Heart left ventricle (tissue), 16 donors: Measurements from ENCODE around the gene KIRREL3. TPM values are rescaled to one million over a fixed set of nuclear protein-coding genes. Genes with fewer than 3 reads are reported as not detected.
A peak's percentile ranks its signal among the peaks of the same experiment; 100 is the strongest.

ENCODE experiments used
- ATAC-seq, 4 donors: fragments of 200-7000 bp; cut with Tn5 transposase; one replicate each; pipeline ENCODE4 v1.9.1; 2020 to 2022; ENCODE audit warnings: moderate library complexity in 4 of 4, mild to moderate bottlenecking in 3 of 4, moderate number of reproducible peaks in 1 of 4
- DNase-seq, 5 donors: peaks; one replicate each; pipeline ENCODE4 v3.0.0-alpha.2; 2020
- H3K27ac ChIP-seq, 12 donors: fragments of 200-600 bp; sonication (generic) in 4 of 12; one replicate each; pipeline versions ENCODE4 v1.5.0 to v1.8.0; 2016 to 2022; ENCODE audit warnings: mild to moderate bottlenecking in 2 of 12
- H3K27me3 ChIP-seq, 9 donors: fragments of 200-600 bp; sonication (generic) in 2 of 9; one replicate each; pipeline versions ENCODE4 v1.5.1 to v1.8.0; 2016 to 2022; ENCODE audit warnings: mild to moderate bottlenecking in 3 of 9
- H3K36me3 ChIP-seq, 9 donors: fragments of 200-600 bp; sonication (generic) in 2 of 9; one replicate each; pipeline versions ENCODE4 v1.5.0 to v1.8.0; 2018 to 2022; ENCODE audit warnings: mild to moderate bottlenecking in 2 of 9
- H3K4me1 ChIP-seq, 12 donors: fragments of 200-600 bp; sonication (generic) in 4 of 12; one replicate each; pipeline versions ENCODE4 v1.5.0 to v1.8.0; 2016 to 2022; ENCODE audit warnings: mild to moderate bottlenecking in 3 of 12
- H3K4me3 ChIP-seq, 12 donors: fragments of 200-600 bp; sonication (generic) in 4 of 12; one replicate each; pipeline versions ENCODE4 v1.5.0 to v1.8.0; 2017 to 2022; ENCODE audit warnings: mild to moderate bottlenecking in 9 of 12, moderate library complexity in 4 of 12
- H3K9me3 ChIP-seq, 12 donors: fragments of 200-600 bp; sonication (generic) in 4 of 12; one replicate each; pipeline versions ENCODE4 v1.5.0 to v1.8.0; 2016 to 2022; ENCODE audit warnings: mild to moderate bottlenecking in 1 of 12
- POLR2A ChIP-seq, 2 donors: fragments of 450-650 bp; IDR thresholded peaks; one replicate each; pipeline ENCODE4 v1.6.1; 2017; ENCODE audit warnings: antibody characterized with exemption in 2 of 2, mild to moderate bottlenecking in 2 of 2, moderate library complexity in 2 of 2
- WGBS, 4 donors: extraction: QIAGEN DNeasy Blood & Tissue Kit in 2 of 4; methylation state at CpG; one replicate each; pipeline versions ENCODE4 v1.1.5 to v1.1.7; 2013 to 2018; 5-methylcytosine and 5-hydroxymethylcytosine counted together
- intact Hi-C, 10 donors: fragments of 100-400 bp; cut with DNase I; formaldehyde crosslinking; loops; one replicate each; pipeline versions ENCODE4 v1.11.1 to v1.14.2; 2022
- polyA plus RNA-seq, 2 donors: library from polyadenylated mRNA; stranded (reverse); fragments of 200-250 nt; gene quantifications; one replicate each; pipeline ENCODE4 v1.2.3, GENCODE V29; 2013
- total RNA-seq, 9 donors: library from RNA; depleted of rRNA in 2 of 9; stranded (reverse); fragments of >200 nt in 2 of 9; fragmentation: NEBNext Ultra II Directional in 3 of 9; extraction: Animal tissue kit (Norgen Biotek cat#: 25700) in 3 of 9; gene quantifications; one replicate each; pipeline versions ENCODE4 v1.1.0 to v1.2.4, GENCODE V29; 2016 to 2023
- TF ChIP-seq, protein P1 (sequence below), 12 donors: fragments of 200-600 bp; sonication (generic) in 4 of 12; IDR thresholded peaks; one replicate each; pipeline versions ENCODE4 v1.5.0 to v1.8.0; 2018 to 2022; ENCODE audit warnings: antibody characterized with exemption in 12 of 12, mild to moderate bottlenecking in 5 of 12
- donor health status: ischemic (EF 13 %, LVEDD 7.1; RV severe dilation, severe dysfunction).
- donor health status: healthy with polysubstance abuse.
- donor health status: DM: no; HTN: yes; CAD: no.
- donor health status: DM: no; HTN: no; CAD: no.
- donor health status: ischemic (EF 25% LVEDD 6.9; RV normal size, moderate dysfunction).
- donor health status: ischemic (EF 25% LVEDD 5.7; RV mildly dilated, moderate dysfunction).
- donor health status: healthy.
- donor health status: DM: yes; HTN: yes; CAD: no.
- donor health status: ischemic (EF 35%, LVEDD 5.7; RV mildly dilated, moderate dysfunction).
- donor health status: nonischemic (EF 11% LVEDD 7.7; RV severe dilation, severe dysfunction).
- donor health status: DM: yes; HTN: yes; CAD: no.
- donor health status: PGD.
- donor health status: ischemic (EF 29% LVEDD 5.4; RV normal size, mild dysfunction).
- donor health status: nonischemic (EF 23%, LVEDD 6.1; RV moderate dilation, normal function).

KIRREL3 gene
- total and polyA plus RNA-seq, 11 donors, result 0.08 to 1.3 (median 0.27) TPM

DNA sequence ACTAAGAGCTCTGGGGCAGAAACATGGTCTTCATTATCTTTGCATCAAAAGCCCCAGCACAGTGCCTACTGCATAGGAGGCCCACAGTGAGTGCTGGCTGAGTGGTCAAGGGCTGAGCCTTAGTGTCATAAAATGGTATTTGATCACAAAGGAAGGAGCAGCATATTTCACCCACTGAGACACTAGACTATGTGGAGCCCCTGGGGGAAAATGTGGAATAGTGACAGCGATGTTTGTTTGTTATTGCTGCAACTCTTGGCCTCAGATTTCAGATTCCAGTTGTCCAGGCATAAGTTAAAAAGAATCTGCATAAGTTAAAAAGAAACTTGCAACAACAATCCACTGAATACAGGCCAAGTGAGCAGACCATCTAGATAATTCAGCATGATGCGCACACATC, 7.0 kb downstream of the KIRREL3 start:
- ATAC-seq, result no peak
- H3K27ac ChIP-seq, result no peak overlapping the region
- peaks cover 0 to 4% (median 0%) of the 10 kb centered on the region in 12 donors for H3K4me1 ChIP-seq
- no peaks in the 10 kb centered on the region for H3K9me3 ChIP-seq
- H3K4me3 ChIP-seq, result no peak overlapping the region
- TF ChIP-seq, protein P1, sequence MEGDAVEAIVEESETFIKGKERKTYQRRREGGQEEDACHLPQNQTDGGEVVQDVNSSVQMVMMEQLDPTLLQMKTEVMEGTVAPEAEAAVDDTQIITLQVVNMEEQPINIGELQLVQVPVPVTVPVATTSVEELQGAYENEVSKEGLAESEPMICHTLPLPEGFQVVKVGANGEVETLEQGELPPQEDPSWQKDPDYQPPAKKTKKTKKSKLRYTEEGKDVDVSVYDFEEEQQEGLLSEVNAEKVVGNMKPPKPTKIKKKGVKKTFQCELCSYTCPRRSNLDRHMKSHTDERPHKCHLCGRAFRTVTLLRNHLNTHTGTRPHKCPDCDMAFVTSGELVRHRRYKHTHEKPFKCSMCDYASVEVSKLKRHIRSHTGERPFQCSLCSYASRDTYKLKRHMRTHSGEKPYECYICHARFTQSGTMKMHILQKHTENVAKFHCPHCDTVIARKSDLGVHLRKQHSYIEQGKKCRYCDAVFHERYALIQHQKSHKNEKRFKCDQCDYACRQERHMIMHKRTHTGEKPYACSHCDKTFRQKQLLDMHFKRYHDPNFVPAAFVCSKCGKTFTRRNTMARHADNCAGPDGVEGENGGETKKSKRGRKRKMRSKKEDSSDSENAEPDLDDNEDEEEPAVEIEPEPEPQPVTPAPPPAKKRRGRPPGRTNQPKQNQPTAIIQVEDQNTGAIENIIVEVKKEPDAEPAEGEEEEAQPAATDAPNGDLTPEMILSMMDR (IDR thresholded peaks at IDR 0.05), result no peak
- no peak for TF ChIP-seq POLR2A (IDR thresholded peaks at IDR 0.05)
- intact Hi-C loops, result loop anchor here (5.0 to 10.0 kb wide), 7 partner anchors 276 to 686 kb away; no protein-coding TSS in a partner anchor
- 88 to 93% (median 91%) methylated on average over 2 of the region's 2 CpGs for WGBS, 4 donors
- no peak for DNase-seq
- no peaks in the 10 kb centered on the region for H3K36me3 ChIP-seq
- peaks cover 0 to 58% (median 14%) of the 10 kb centered on the region in 9 donors for H3K27me3 ChIP-seq

DNA sequence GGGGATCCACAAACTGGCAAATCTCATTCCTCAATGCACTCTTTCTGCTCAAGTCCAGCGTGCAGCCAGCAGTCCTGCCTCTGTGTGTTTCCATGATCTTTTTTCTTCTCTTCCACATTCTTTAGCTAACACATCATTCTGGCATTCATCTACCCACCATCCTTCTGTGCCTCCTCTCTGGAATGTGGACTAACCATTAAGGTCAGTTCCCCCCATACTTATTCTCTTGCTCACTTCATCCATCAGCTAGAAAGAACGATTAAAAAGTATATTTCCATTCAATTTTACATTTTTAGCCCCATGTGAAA, 7.8 kb downstream of the KIRREL3 start:
- no peak for ATAC-seq
- intact Hi-C loops, result loop anchor here (5.0 to 10.0 kb wide), 7 partner anchors 275 to 685 kb away; no protein-coding TSS in a partner anchor
- no peak for TF ChIP-seq POLR2A (IDR thresholded peaks at IDR 0.05)
- TF ChIP-seq, protein P1 (IDR thresholded peaks at IDR 0.05), result no peak
- peaks cover 0 to 55% (median 10%) of the 10 kb centered on the region in 9 donors for H3K27me3 ChIP-seq
- no peaks in the 10 kb centered on the region for H3K9me3 ChIP-seq
- 55 to 73% (median 67%) methylated on average over 2 of the region's 2 CpGs for WGBS, 4 donors
- H3K27ac ChIP-seq, result no peak overlapping the region
- no peak overlapping the region for H3K4me3 ChIP-seq
- H3K4me1 ChIP-seq, result peaks cover 0 to 4% (median 0%) of the 10 kb centered on the region in 12 donors
- H3K36me3 ChIP-seq, result no peaks in the 10 kb centered on the region
- no peak for DNase-seq

DNA sequence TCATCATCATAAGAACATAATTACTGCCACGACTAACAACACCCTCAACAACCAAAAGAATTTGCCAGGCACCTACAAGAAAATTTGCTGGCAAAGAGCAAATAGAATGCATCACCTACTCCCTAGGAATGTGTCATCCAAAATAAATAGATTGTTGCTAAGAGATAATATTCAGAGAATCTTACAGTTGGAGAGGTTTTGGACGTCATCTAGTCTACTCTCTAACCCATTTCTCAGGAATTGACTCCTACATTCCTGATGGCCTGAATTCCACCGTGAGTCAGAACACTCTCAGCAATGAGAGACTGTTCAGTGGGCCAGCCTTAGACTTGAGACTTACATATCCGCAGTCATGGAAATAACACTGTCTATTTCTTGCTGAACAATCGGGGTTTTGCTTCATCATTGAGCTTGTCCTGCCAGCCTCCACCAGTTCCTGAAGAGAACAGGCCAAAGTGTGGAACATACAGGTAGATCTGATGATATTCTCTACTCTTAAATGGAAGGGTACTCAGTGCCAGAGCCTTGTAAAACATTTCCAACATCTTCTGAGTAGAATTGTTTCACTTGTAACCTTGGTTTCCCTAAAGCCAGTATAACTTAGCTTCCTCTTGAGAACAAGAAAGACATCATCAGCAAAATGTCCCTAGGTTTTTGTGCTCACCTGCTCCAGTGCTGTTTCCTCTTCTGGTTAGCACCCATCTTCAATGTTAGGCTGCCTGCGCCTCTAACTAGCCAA, 8.3 kb downstream of the KIRREL3 start:
- WGBS, 4 donors, result 67 to 69% (median 68%) methylated on average over 6 of the region's 6 CpGs
- H3K4me3 ChIP-seq, result no peak overlapping the region
- DNase-seq, result no peak
- peaks cover 0 to 50% (median 9%) of the 10 kb centered on the region in 9 donors for H3K27me3 ChIP-seq
- H3K4me1 ChIP-seq, result peaks cover 0 to 4% (median 0%) of the 10 kb centered on the region in 12 donors
- TF ChIP-seq, protein P1 (IDR thresholded peaks at IDR 0.05), result no peak
- no peak for TF ChIP-seq POLR2A (IDR thresholded peaks at IDR 0.05)
- no peak overlapping the region for H3K27ac ChIP-seq
- peak in 3 of 4 donors; percentile 20 to 55 (median 23) for ATAC-seq
- no peaks in the 10 kb centered on the region for H3K36me3 ChIP-seq
- H3K9me3 ChIP-seq, result no peaks in the 10 kb centered on the region
- intact Hi-C loops, result loop anchor here (5.0 to 10.0 kb wide), 7 partner anchors 275 to 685 kb away; no protein-coding TSS in a partner anchor

DNA sequence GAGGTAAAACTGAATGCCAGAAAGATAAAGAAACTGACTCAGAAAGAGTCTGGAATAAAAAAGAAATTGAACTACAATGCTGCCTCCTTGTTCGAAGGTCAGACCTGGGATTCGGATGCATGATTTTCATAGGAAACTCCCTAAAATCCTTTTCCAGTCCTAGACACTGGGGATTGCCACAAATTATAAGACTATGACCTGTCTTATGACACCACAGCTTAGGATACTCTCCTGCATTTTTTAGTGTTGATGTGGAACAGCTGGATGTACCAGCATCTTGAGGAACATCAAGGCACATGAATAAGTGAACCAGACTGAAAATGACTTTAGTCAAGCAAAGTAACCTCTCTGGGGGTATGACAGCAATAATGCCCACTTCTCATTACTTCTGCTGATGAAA, 9.0 kb downstream of the KIRREL3 start:
- Histone ChIP-seq H3K4me3 (no peak overlapping the region), H3K4me1 (peaks cover 0 to 4% (median 0%) of the 10 kb centered on the region in 12 donors), H3K27ac (no peak overlapping the region), H3K36me3 (no peaks in the 10 kb centered on the region), H3K9me3 (no peaks in the 10 kb centered on the region), H3K27me3 (peaks cover 0 to 44% (median 9%) of the 10 kb centered on the region in 9 donors)
- WGBS, 4 donors, result 74 to 86% (median 82%) methylated on average over 2 of the region's 2 CpGs
- intact Hi-C loops, result loop anchor here (2.0 to 10.0 kb wide), 10 partner anchors 274 to 684 kb away; no protein-coding TSS in a partner anchor
- ATAC-seq (peak in 1 of 4 donors; percentile 48), DNase-seq (no peak)
- TF ChIP-seq, protein P1 (IDR thresholded peaks at IDR 0.05), result no peak
- TF ChIP-seq POLR2A (IDR thresholded peaks at IDR 0.05), result no peak
